ENCODE measurements around the gene TSPEAR. TPM values are rescaled to one million over a fixed set of nuclear protein-coding genes. Genes with fewer than 3 reads are reported as not detected.
"Not testable (repeated sequence)": the region's sequence is repeated elsewhere in the genome, so short reads cannot be mapped to it uniquely, and the experiment has no call there.

Gene TSPEAR
- total RNA-seq, 1 experiment from 2014 or later = not detected

- intact Hi-C loops (cut with micrococcal nuclease; ENCODE audit: unreplicated experiment) = no loop called here
- no peaks in the 10 kb centered on the region for H3K4me1 Mint-ChIP-seq (ENCODE audit: low read depth, unreplicated experiment)
- H3K9me3 Mint-ChIP-seq (ENCODE audit: low read depth, unreplicated experiment) = peaks cover 21% of the 10 kb centered on the region
- no peak for DNase-seq
- CTCF ChIA-PET = interaction anchor here (1.1 kb wide), 1 partner anchor 16 kb away, joined by 3 read pairs; no protein-coding TSS in a partner anchor
- H3K4me3 Mint-ChIP-seq (ENCODE audit: low read depth, unreplicated experiment) = no peak overlapping the region
- BruUV-seq (replicated peaks) = no TSS peak
- no peaks in the 10 kb centered on the region for H3K36me3 Mint-ChIP-seq (ENCODE audit: insufficient read depth, unreplicated experiment)
- peaks cover 72% of the 10 kb centered on the region for H3K27me3 Mint-ChIP-seq (ENCODE audit: unreplicated experiment)
- no peak for TF ChIP-seq CTCF (IDR thresholded peaks at IDR 0.05; ENCODE audit: unreplicated experiment)
- no peak overlapping the region for H3K27ac Mint-ChIP-seq (ENCODE audit: unreplicated experiment)
Observed at GRCh38 chr21:44628707-44629391, 82.5 kb downstream of the TSPEAR start.

- intact Hi-C loops (cut with micrococcal nuclease; ENCODE audit: unreplicated experiment); CTCF ChIA-PET; H3K4me3 Mint-ChIP-seq (ENCODE audit: low read depth, unreplicated experiment); DNase-seq; H3K4me1 Mint-ChIP-seq (ENCODE audit: low read depth, unreplicated experiment); H3K36me3 Mint-ChIP-seq (ENCODE audit: insufficient read depth, unreplicated experiment); H3K27ac Mint-ChIP-seq (ENCODE audit: unreplicated experiment); BruUV-seq (replicated peaks): not testable (repeated sequence)
- peaks cover 25% of the 10 kb centered on the region for H3K9me3 Mint-ChIP-seq (ENCODE audit: low read depth, unreplicated experiment)
- peaks cover 71% of the 10 kb centered on the region for H3K27me3 Mint-ChIP-seq (ENCODE audit: unreplicated experiment)
Observed at GRCh38 chr21:44627831-44628233, 83.5 kb downstream of the TSPEAR start.

- H3K4me1 Mint-ChIP-seq (ENCODE audit: low read depth, unreplicated experiment); H3K4me3 Mint-ChIP-seq (ENCODE audit: low read depth, unreplicated experiment); H3K27ac Mint-ChIP-seq (ENCODE audit: unreplicated experiment); H3K36me3 Mint-ChIP-seq (ENCODE audit: insufficient read depth, unreplicated experiment); DNase-seq; BruUV-seq (replicated peaks); intact Hi-C loops (cut with micrococcal nuclease; ENCODE audit: unreplicated experiment): not testable (repeated sequence)
- Mint-ChIP-seq H3K27me3 (ENCODE audit: unreplicated experiment) (peaks cover 68% of the 10 kb centered on the region), H3K9me3 (ENCODE audit: low read depth, unreplicated experiment) (peaks cover 28% of the 10 kb centered on the region)
- CTCF ChIA-PET = interaction anchor here (0.7 kb wide), 1 partner anchor 317 kb away, joined by 3 read pairs; no protein-coding TSS in a partner anchor
Observed at GRCh38 chr21:44627181-44627822, 84.1 kb downstream of the TSPEAR start.

- DNase-seq = no peak
- Mint-ChIP-seq H3K36me3 (ENCODE audit: insufficient read depth, unreplicated experiment) (no peaks in the 10 kb centered on the region), H3K9me3 (ENCODE audit: low read depth, unreplicated experiment) (peaks cover 26% of the 10 kb centered on the region), H3K27ac (ENCODE audit: unreplicated experiment) (no peak within 1 kb of the TSS), H3K4me1 (ENCODE audit: low read depth, unreplicated experiment) (no peaks in the 10 kb centered on the region), H3K27me3 (ENCODE audit: unreplicated experiment) (peaks cover 62% of the 10 kb centered on the region), H3K4me3 (ENCODE audit: low read depth, unreplicated experiment) (no peak within 1 kb of the TSS)
- CTCF ChIA-PET = interaction anchor here (0.7 kb wide), 1 partner anchor 317 kb away, joined by 3 read pairs; no protein-coding TSS in a partner anchor
- no TSS peak for BruUV-seq (replicated peaks)
- intact Hi-C loops (cut with micrococcal nuclease; ENCODE audit: unreplicated experiment) = no loop called here
- TF ChIP-seq CTCF (IDR thresholded peaks at IDR 0.05; ENCODE audit: unreplicated experiment) = no peak
Observed at GRCh38 chr21:44626673-44627143, 84.7 kb downstream of the TSPEAR start, which contains the start of gene KRTAP10-9. KRTAP10-9 (plus strand) TSS chr21:44627093; CDS start chr21:44627172, 79 bp downstream.

GRCh38 chr21:44626262-44626661 lies 85.1 kb downstream of the TSPEAR start:
- Mint-ChIP-seq H3K27ac (ENCODE audit: unreplicated experiment) (no peak overlapping the region), H3K4me3 (ENCODE audit: low read depth, unreplicated experiment) (no peak overlapping the region), H3K36me3 (ENCODE audit: insufficient read depth, unreplicated experiment) (no peaks in the 10 kb centered on the region), H3K9me3 (ENCODE audit: low read depth, unreplicated experiment) (peaks cover 23% of the 10 kb centered on the region), H3K4me1 (ENCODE audit: low read depth, unreplicated experiment) (no peaks in the 10 kb centered on the region), H3K27me3 (ENCODE audit: unreplicated experiment) (peaks cover 58% of the 10 kb centered on the region)
- CTCF ChIA-PET = no interaction called here
- DNase-seq = no peak
- BruUV-seq (replicated peaks) = no TSS peak
- intact Hi-C loops (cut with micrococcal nuclease; ENCODE audit: unreplicated experiment) = no loop called here
- TF ChIP-seq CTCF (IDR thresholded peaks at IDR 0.05; ENCODE audit: unreplicated experiment) = no peak

All from Calu3 (cell line).